Upper lobe of left lung (tissue), 4 donors: ENCODE results near the gene WDFY3.

ENCODE experiments used
- CTCF ChIP-seq, 6 experiments: fragments of 450-650 bp in 4 of 6; fragments of 200-600 bp in 2 of 6; sonication (generic) in 2 of 6; IDR thresholded peaks; one replicate each; pipeline ENCODE4 v1.5.1; 2016 to 2019; ENCODE audit warnings: antibody characterized with exemption in 6 of 6
- EP300 ChIP-seq, 4 donors: sonication (generic); formaldehyde crosslinking; IDR thresholded peaks; one replicate each; pipeline ENCODE4 v1.5.1; 2017; ENCODE audit warnings: antibody characterized with exemption in 4 of 4, control low read depth in 2 of 4
- POLR2AphosphoS5 ChIP-seq, 2 donors: sonication (generic); formaldehyde crosslinking; IDR thresholded peaks; one replicate each; pipeline ENCODE4 v1.5.1; 2017; ENCODE audit warnings: antibody characterized with exemption in 2 of 2

- TF ChIP-seq POLR2AphosphoS5 (IDR thresholded peaks at IDR 0.05) (no peak), CTCF (IDR thresholded peaks at IDR 0.05) (no peak), EP300 (IDR thresholded peaks at IDR 0.05) (no peak)
These were observed 139.8 kb downstream of the WDFY3 start for GRCh38 chr4:84826681-84827080.
